PC-9 (cell line): ENCODE measurements around the gene RPL19. TPM values are rescaled to one million over a fixed set of nuclear protein-coding genes. Genes with fewer than 3 reads are reported as not detected.
A peak's percentile ranks its signal among the peaks of the same experiment; 100 is the strongest.

Source experiments
- BruUV-seq: library from RNA; stranded (reverse); fragments of 400-500 nt; replicated peaks from 2 replicates; lab custom pipeline; 2021; lab: Mats Ljungman, UMichigan
- CTCF ChIA-PET: fragments of 300-600 bp; sonication (Branson Sonifier 250); formaldehyde crosslinking; loops from one replicate; lab custom pipeline; 2022; ENCODE audit warnings: antibody characterized with exemption; lab: Charles Lee
- POLR2A ChIA-PET: fragments of 300-600 bp; sonication (Branson Sonifier 250); formaldehyde crosslinking; loops from one replicate; lab custom pipeline; 2022; ENCODE audit warnings: antibody characterized with exemption; ENCODE audit not compliant: unreplicated experiment; lab: Charles Lee
- DNase-seq, 2 experiments: peaks; one replicate each; pipeline versions ENCODE4 v3.0.0 to v3.0.0-alpha.2; 2015 to 2022; ENCODE audit warnings: mixed read lengths in 1 of 2
- H2AFZ ChIP-seq: fragments of 200-600 bp; sonication (generic); 2 replicates; pipeline ENCODE4 v1.8.1; 2017; ENCODE audit warnings: antibody characterized with exemption
- H3F3A ChIP-seq: fragments of 200-600 bp; sonication (generic); 2 replicates; pipeline ENCODE4 v1.8.1; 2017; ENCODE audit warnings: antibody characterized with exemption, mild to moderate bottlenecking, low read depth; ENCODE audit not compliant: insufficient read depth
- H3K27ac ChIP-seq: fragments of 200-600 bp; sonication (generic); 2 replicates; pipeline ENCODE4 v1.6.1; 2016; ENCODE audit warnings: mixed run types
- H3K27me3 ChIP-seq: fragments of 200-600 bp; sonication (generic); 2 replicates; pipeline ENCODE4 v1.6.1; 2016; ENCODE audit warnings: low read depth, mixed run types; ENCODE audit not compliant: insufficient read depth
- H3K36me3 ChIP-seq: fragments of 200-600 bp; sonication (generic); 2 replicates; pipeline ENCODE4 v1.6.1; 2016; ENCODE audit warnings: low read depth, mixed run types
- H3K4me1 ChIP-seq: fragments of 200-600 bp; sonication (generic); replicated peaks from 2 replicates; pipeline ENCODE4 v1.6.1; 2016; ENCODE audit warnings: mixed run types; ENCODE audit not compliant: insufficient read depth
- H3K4me2 ChIP-seq: fragments of 200-600 bp; sonication (generic); 2 replicates; pipeline ENCODE4 v1.6.1; 2017; ENCODE audit warnings: mixed run types
- H3K4me3 ChIP-seq: fragments of 200-600 bp; sonication (generic); 2 replicates; pipeline ENCODE4 v1.6.1; 2016; ENCODE audit warnings: mixed run types
- H3K79me2 ChIP-seq: fragments of 200-600 bp; sonication (generic); 2 replicates; pipeline ENCODE4 v1.6.1; 2017; ENCODE audit warnings: low read depth, mixed run types
- H3K9me2 ChIP-seq: fragments of 200-600 bp; sonication (generic); 2 replicates; pipeline ENCODE4 v1.8.1; 2017; ENCODE audit warnings: mild to moderate bottlenecking; ENCODE audit not compliant: insufficient read depth
- H3K9me3 ChIP-seq: fragments of 200-600 bp; sonication (generic); 2 replicates; pipeline ENCODE4 v1.8.1; 2016; ENCODE audit warnings: low read depth; ENCODE audit not compliant: insufficient read depth
- H4K20me1 ChIP-seq: fragments of 200-600 bp; sonication (generic); 2 replicates; pipeline ENCODE4 v1.8.1; 2017; ENCODE audit not compliant: insufficient read depth
- CTCF ChIP-seq: fragments of 200-600 bp; sonication (generic); conservative IDR thresholded peaks from 2 replicates; pipeline ENCODE4 v1.6.1; 2017; ENCODE audit warnings: mixed run types, antibody characterized with exemption, mild to moderate bottlenecking, moderate library complexity
- EZH2 ChIP-seq: fragments of 200-600 bp; sonication (generic); IDR thresholded peaks from 2 replicates; pipeline ENCODE4 v1.8.0; 2017; ENCODE audit warnings: antibody characterized with exemption, low read depth
- intact Hi-C: fragments of 100-400 bp; cut with micrococcal nuclease; formaldehyde crosslinking; loops from one replicate; pipeline ENCODE4 v1.10.0; 2022; ENCODE audit not compliant: unreplicated experiment
- total RNA-seq: library from RNA; stranded (reverse); gene quantifications from 2 replicates; pipeline ENCODE4 v1.2.3, GENCODE V29; 2021

RPL19 gene
- total RNA-seq, 1 experiment from 2014 or later, result 1,670 TPM

- no peak for DNase-seq
- ChIA-PET CTCF (interaction anchor here (0.6 to 4.3 kb wide), 5 partner anchors 13 to 239 kb away, joined by 3 to 62 read pairs (median 4); no protein-coding TSS in a partner anchor), POLR2A (interaction anchor here (0.5 to 0.7 kb wide), 4 partner anchors 13 to 457 kb away, joined by 4 to 20 read pairs (median 8); no protein-coding TSS in a partner anchor)
- Histone ChIP-seq H3K4me1 (peaks cover 8% of the 10 kb centered on the region), H4K20me1 (no peaks in the 10 kb centered on the region), H3K9me2 (no peaks in the 10 kb centered on the region), H3K36me3 (no peaks in the 10 kb centered on the region), H3K27ac (no peak within 1 kb of the TSS), H2AFZ (peak within 1 kb of the TSS; percentile 62), H3K4me3 (peak within 1 kb of the TSS; percentile 73), H3K4me2 (peak within 1 kb of the TSS; percentile 77), H3K27me3 (no peaks in the 10 kb centered on the region), H3K79me2 (no peaks in the 10 kb centered on the region), H3K9me3 (no peaks in the 10 kb centered on the region), H3F3A (peaks cover 15% of the 10 kb centered on the region; the same call in 1 of the 2 replicates)
- intact Hi-C loops, result loop anchor here (5.0 kb wide), 4 partner anchors 91 to 474 kb away; no protein-coding TSS in a partner anchor
- BruUV-seq, result no TSS peak
- TF ChIP-seq CTCF (no peak), EZH2 (no peak)
These were observed 48.7 kb upstream of the RPL19 start, which contains the start of gene PLXDC1 for GRCh38 chr17:39151150-39151942. PLXDC1 (minus strand) TSS chr17:39151637; CDS start chr17:39151437, 200 bp downstream.

- Histone ChIP-seq H3K9me3 (no peaks in the 10 kb centered on the region), H3K79me2 (no peaks in the 10 kb centered on the region), H2AFZ (peak overlapping the region; percentile 62), H3K4me2 (peak overlapping the region; percentile 77), H4K20me1 (no peaks in the 10 kb centered on the region), H3F3A (peaks cover 15% of the 10 kb centered on the region; the same call in 1 of the 2 replicates), H3K4me3 (peak overlapping the region; percentile 73), H3K4me1 (peaks cover 8% of the 10 kb centered on the region), H3K27ac (no peak overlapping the region), H3K27me3 (no peaks in the 10 kb centered on the region), H3K9me2 (no peaks in the 10 kb centered on the region), H3K36me3 (no peaks in the 10 kb centered on the region)
- no TSS peak for BruUV-seq
- ChIA-PET CTCF (interaction anchor here (0.6 to 4.3 kb wide), 10 partner anchors 8 to 252 kb away, joined by 3 to 62 read pairs (median 4); partner anchors contain the start of gene FBXO47), POLR2A (interaction anchor here (0.6 to 0.7 kb wide), 4 partner anchors 13 to 608 kb away, joined by 5 to 8 read pairs (median 6); no protein-coding TSS in a partner anchor)
- no peak for TF ChIP-seq EZH2
- TF ChIP-seq CTCF, result no peak
- no peak for DNase-seq
- intact Hi-C loops, result loop anchor here (2.0 to 5.0 kb wide), 5 partner anchors 90 to 475 kb away; no protein-coding TSS in a partner anchor
These were observed 47.9 kb upstream of the RPL19 start for GRCh38 chr17:39151943-39152818.
